Measurements from ENCODE around the gene ZNF862.

DNA sequence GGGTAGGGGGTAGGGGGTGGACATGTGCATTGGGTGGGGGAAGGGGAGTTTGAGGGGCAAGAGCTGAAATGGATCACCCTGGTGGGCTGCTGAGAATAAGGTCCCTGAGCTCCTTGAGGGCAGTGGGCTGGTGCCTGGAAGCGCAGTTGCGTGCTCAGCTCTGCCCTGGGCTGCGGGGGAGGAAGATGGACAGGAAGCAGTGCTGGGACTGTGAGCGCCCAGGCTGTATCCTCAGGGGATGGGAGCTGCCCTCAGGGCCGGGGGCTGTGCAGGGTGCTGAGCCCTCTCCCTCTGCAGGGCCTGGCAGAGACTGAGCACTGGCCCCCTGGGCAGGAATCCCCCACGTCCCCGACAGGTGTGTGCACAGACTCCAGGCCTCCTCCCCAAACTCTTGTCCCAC lies 40.4 kb upstream of the ZNF862 start:
- no peak for TF ChIP-seq POLR2A (IDR thresholded peaks at IDR 0.05)
- TF ChIP-seq, protein P1, sequence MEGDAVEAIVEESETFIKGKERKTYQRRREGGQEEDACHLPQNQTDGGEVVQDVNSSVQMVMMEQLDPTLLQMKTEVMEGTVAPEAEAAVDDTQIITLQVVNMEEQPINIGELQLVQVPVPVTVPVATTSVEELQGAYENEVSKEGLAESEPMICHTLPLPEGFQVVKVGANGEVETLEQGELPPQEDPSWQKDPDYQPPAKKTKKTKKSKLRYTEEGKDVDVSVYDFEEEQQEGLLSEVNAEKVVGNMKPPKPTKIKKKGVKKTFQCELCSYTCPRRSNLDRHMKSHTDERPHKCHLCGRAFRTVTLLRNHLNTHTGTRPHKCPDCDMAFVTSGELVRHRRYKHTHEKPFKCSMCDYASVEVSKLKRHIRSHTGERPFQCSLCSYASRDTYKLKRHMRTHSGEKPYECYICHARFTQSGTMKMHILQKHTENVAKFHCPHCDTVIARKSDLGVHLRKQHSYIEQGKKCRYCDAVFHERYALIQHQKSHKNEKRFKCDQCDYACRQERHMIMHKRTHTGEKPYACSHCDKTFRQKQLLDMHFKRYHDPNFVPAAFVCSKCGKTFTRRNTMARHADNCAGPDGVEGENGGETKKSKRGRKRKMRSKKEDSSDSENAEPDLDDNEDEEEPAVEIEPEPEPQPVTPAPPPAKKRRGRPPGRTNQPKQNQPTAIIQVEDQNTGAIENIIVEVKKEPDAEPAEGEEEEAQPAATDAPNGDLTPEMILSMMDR (IDR thresholded peaks at IDR 0.05): no peak

Data from Peyer's patch (tissue), 4 donors.